Stimulated activated effector memory CD8-positive, alpha-beta T cell treated with anti-CD3 and anti-CD28 coated beads, Interleukin-12 subunit alpha, Interleukin-12 subunit beta, amount 100 ng/mL, for 72 hours (primary cell): ENCODE measurements around the gene TOR4A.

Source experiments
- ATAC-seq: fragments of 150-1000 bp; cut with Tn5 transposase; 2 replicates; pipeline ENCODE4 v1.10.0; 2021
- DNase-seq, 2 donors: peaks; one replicate each; pipeline ENCODE4 v3.0.0; 2021 to 2022; ENCODE audit warnings: low spot score in 2 of 2
- H3K27ac Mint-ChIP-seq: one replicate; pipeline ENCODE4 v1.8.0; 2022; ENCODE audit warnings: mild to moderate bottlenecking, mixed read lengths
- H3K36me3 Mint-ChIP-seq: one replicate; pipeline ENCODE4 v1.8.0; 2022; ENCODE audit warnings: mild to moderate bottlenecking, mixed read lengths
- H3K4me1 Mint-ChIP-seq: one replicate; pipeline ENCODE4 v1.8.0; 2022; ENCODE audit warnings: mixed read lengths
- H3K4me3 Mint-ChIP-seq: one replicate; pipeline ENCODE4 v1.8.0; 2022; ENCODE audit warnings: mild to moderate bottlenecking, mixed read lengths
- H3K9me3 Mint-ChIP-seq: one replicate; pipeline ENCODE4 v1.8.0; 2022; ENCODE audit warnings: mixed read lengths

TOR4A gene

DNA sequence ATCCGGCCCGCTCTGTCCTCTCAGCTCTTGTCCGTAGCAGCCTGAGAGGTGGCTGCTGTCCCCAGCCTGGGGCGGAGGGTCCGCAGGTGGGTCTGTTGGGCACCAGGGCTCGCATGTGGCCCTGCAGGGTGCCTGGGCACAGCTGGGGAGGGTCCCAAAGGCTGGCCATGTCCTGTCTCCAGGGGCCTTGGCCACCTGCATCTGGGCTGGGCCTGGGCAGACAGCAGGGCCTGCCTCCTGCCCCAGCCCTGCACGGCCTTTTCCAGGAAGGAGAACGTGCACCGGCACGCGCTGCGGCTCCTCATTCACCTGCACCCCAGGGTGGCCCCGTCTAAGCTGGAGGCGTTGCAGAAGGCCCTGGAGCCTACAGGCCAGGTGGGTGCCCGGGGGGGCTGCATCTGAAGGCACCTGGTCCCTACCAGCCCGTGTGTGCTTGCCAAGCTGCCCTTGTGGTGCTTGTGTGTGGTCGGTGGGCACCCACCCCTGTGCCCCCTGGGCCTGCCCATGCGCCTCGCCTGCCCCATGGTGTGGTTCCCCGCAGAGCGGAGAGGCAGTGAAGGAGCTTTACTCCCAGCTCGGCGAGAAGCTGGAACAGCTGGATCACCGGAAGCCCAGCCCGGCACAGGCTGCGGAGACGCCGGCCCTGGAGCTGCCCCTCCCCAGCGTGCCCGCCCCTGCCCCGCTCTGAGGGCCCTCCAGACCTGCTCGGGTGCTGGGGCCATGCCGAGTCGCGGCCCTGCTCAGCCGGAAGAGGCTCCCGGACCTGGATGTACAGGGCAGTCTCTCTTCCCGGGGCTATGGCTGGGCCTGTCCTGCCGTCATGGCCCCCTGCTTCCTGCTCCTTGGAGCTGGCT, 5.1 kb upstream of the TOR4A start:
- no peaks in the 10 kb centered on the region for H3K9me3 Mint-ChIP-seq
- ATAC-seq: no peak
- no peak overlapping the region for H3K27ac Mint-ChIP-seq

DNA sequence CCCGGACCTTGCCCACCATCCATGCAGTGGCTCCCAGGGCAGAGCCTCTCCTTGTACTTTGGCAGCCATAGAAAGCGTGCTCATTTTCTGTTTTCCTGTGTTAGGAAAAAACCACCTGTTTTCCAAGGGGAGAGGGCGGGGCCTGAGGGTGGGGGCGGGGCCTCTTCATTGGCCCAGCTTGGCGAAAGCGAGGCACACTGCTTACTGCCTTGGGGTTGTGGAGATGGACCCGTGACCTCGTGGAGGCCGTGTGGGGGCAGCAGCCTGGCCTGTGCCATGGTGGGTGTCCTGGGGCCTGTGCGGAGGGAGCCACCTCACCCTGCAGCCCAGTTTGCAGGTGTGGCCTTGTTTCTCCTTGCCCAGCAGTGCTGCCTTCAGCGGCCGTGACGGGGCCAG, 4.4 kb upstream of the TOR4A start:
- Mint-ChIP-seq H3K36me3 (peaks cover 40% of the 10 kb centered on the region), H3K27ac (no peak overlapping the region), H3K4me1 (peaks cover 49% of the 10 kb centered on the region), H3K4me3 (no peak overlapping the region), H3K9me3 (no peaks in the 10 kb centered on the region)
- DNase-seq (no peak), ATAC-seq (no peak)

More for the DNA sequence above, 5.1 kb upstream of the TOR4A start:
- DNase-seq: no peak
- Mint-ChIP-seq H3K4me1 (peaks cover 49% of the 10 kb centered on the region), H3K4me3 (no peak overlapping the region), H3K36me3 (peaks cover 46% of the 10 kb centered on the region)

- Mint-ChIP-seq H3K27ac (no peak overlapping the region), H3K36me3 (peaks cover 33% of the 10 kb centered on the region), H3K4me3 (no peak overlapping the region), H3K9me3 (no peaks in the 10 kb centered on the region), H3K4me1 (peaks cover 43% of the 10 kb centered on the region)
- ATAC-seq: no peak
- DNase-seq: no peak
Observed at GRCh38 chr9:137273611-137274320, 3.8 kb upstream of the TOR4A start.

DNA sequence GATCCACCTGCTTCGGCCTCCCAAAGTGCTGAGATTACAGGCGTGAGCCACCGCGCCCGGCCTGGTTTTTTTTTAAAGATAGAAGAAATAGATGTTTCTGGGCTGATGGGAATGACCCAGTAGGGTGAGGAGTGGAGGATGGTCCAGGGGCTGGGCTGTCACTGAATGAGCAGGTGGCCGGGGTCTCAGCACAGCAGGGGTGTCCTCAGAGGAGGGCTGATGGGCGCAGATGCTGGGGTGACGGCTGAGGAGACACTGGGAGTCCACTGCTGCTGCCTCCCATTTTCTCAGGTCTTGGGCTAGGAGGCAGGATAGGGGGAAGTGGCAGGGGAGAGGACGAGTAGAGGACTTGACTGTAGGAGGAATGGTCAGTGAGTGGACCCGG, 2.3 kb upstream of the TOR4A start:
- H3K36me3 Mint-ChIP-seq: peaks cover 19% of the 10 kb centered on the region
- peak overlapping the region; percentile 11 for H3K4me3 Mint-ChIP-seq
- no peak for DNase-seq
- H3K9me3 Mint-ChIP-seq: no peaks in the 10 kb centered on the region
- no peak for ATAC-seq
- peak overlapping the region; percentile 77 for H3K27ac Mint-ChIP-seq
- H3K4me1 Mint-ChIP-seq: peaks cover 33% of the 10 kb centered on the region

DNA sequence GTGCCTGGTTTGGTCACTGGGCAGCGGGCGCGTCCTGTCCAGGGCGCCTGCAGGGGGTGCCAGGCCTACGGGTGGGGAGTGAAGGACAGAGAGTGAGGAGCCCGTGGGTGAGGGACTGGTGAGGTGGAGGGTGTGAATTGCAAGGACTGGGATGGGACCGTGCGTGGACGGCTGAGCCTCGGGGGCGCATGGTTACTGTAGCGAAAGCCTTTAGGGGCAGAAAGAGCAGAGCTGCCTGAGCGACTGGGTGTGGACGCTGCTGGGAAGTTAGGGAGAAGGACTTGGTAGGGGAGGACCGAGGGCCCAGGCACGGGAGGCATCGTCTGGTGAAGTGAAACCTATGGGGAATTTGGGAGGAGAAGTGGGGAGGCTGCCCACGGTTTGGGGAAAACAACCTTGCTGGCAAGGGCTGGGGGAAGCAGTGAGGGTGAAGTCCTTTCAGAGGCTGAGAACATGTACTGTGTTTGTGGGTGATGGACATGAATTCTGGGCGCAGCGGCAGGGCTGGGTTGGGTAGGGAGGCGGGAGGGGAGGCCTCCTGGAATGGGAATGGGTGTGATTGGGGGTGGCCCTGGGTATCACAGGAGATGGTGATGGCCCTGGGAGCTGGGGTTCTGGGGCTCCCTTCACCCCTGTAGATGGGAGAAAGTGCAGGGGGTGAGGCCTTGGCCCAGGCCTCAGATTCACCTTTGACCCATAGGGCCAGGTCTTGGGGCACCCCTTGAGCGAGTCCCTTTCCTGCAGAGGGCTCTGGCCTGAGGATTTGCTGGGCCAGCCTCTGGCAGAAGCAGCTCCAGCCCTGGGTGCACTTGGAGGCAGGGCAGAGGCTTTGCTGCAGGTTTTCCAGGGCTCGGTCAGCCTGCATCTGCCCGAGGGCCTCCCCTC, 1.7 kb upstream of the TOR4A start:
- no peaks in the 10 kb centered on the region for H3K9me3 Mint-ChIP-seq
- H3K36me3 Mint-ChIP-seq: peaks cover 12% of the 10 kb centered on the region
- H3K27ac Mint-ChIP-seq: peak overlapping the region; percentile 77
- H3K4me1 Mint-ChIP-seq: peaks cover 33% of the 10 kb centered on the region
- ATAC-seq (no peak), DNase-seq (no peak)
- H3K4me3 Mint-ChIP-seq: peak overlapping the region; percentile 11

GRCh38 chr9:137276473-137277328, 825 bp upstream of the TOR4A start:
- Mint-ChIP-seq H3K9me3 (no peaks in the 10 kb centered on the region), H3K4me3 (peak overlapping the region; percentile 83), H3K4me1 (peaks cover 25% of the 10 kb centered on the region), H3K27ac (peak overlapping the region; percentile 88), H3K36me3 (peaks cover 6% of the 10 kb centered on the region)
- DNase-seq (no peak), ATAC-seq (no peak)

DNA sequence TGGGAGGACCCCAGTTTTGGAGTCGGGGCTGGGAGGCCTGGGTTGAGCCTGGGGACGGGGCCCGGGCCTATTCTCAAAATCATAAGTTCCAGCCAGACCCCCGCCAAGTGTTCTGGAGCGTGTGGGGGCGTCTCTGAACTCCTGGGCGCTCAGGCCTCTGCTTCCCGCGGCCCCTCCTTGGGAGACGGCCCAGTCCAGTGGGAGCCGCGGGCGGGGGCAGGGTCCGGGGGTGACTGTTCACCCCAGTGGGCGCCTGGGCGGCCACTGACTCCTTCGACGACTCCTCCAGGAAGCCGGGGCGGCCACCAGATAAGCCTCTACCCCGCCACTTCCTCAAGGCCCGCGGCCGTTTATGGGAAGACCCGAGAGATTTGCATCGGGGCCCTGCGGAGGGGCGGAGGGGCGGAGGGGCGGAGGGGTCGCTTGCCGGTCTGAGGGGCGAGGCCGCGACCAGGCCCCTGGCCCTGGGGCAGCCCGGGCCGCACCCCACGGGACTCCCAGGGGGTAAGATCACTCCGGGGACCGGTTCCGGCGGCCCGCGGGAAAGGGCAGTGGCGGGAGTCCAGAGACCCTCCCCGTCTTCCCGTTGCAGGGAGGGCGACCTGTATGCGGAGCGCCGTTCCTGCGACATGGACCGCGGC, 655 bp downstream of the TOR4A start:
- Mint-ChIP-seq H3K4me1 (peaks cover 25% of the 10 kb centered on the region), H3K36me3 (peaks cover 16% of the 10 kb centered on the region), H3K4me3 (peak overlapping the region; percentile 83), H3K27ac (peak overlapping the region; percentile 88), H3K9me3 (no peaks in the 10 kb centered on the region)
- DNase-seq (no peak), ATAC-seq (peak; percentile 20)

- H3K4me3 Mint-ChIP-seq: no peak overlapping the region
- H3K9me3 Mint-ChIP-seq: no peaks in the 10 kb centered on the region
Observed at GRCh38 chr9:137278721-137279711, 1.5 kb downstream of the TOR4A start.

GRCh38 chr9:137279741-137280473, 2.4 kb downstream of the TOR4A start:
- H3K4me3 Mint-ChIP-seq: no peak overlapping the region
- H3K9me3 Mint-ChIP-seq: no peaks in the 10 kb centered on the region
- peaks cover 17% of the 10 kb centered on the region for H3K4me1 Mint-ChIP-seq

More at GRCh38 chr9:137278721-137279711, 1.5 kb downstream of the TOR4A start:
- Mint-ChIP-seq H3K4me1 (peaks cover 25% of the 10 kb centered on the region), H3K27ac (no peak overlapping the region), H3K36me3 (peaks cover 16% of the 10 kb centered on the region)
- DNase-seq (no peak), ATAC-seq (no peak)

DNA sequence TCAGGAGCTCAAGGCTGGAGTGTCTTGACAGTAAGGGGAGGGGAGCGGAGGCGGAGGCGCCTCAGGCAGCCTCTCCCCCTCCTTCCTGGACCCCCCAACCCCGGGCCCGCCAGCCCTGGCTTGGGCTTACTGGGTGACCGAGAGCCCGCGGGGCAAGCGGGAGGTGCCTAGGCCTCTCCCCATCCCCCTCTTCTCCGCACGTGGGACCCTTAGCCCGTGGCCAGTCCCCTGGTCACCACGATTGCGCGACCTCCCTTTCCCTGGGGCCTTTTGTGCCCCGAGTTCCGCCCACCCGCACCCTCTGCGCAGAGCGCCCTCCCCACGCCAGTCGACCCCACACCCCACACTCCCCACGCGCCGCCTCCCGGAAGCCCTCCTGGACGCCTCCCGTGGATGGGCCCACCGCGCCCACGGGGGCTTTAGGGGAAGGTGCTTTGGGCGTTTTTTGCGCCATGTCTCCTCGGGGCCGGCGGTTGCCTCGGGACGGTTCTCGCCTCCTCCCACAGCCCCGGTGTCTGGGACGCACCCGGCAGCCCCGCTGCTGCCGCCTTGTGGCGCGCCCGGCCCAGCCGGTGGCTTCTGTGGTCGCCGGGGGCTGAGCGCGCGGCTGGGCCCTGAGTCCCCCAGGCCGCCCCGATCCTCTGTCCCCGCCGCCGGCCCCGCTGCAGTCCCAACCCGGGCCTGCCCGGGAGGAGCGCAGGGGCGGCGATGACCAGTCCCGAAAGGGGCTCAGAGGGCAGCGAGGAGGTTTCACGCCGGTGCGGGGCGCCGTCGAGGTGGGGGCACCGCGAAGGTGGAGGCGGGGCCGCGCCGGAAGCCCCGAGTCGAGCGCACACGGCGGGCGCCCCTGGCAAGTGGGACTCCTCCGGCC, 3.2 kb downstream of the TOR4A start:
- H3K27ac Mint-ChIP-seq: no peak overlapping the region
- no peak for DNase-seq
- H3K36me3 Mint-ChIP-seq: peaks cover 13% of the 10 kb centered on the region
- H3K9me3 Mint-ChIP-seq: no peaks in the 10 kb centered on the region
- ATAC-seq: no peak
- peaks cover 10% of the 10 kb centered on the region for H3K4me1 Mint-ChIP-seq
- H3K4me3 Mint-ChIP-seq: no peak overlapping the region

More at GRCh38 chr9:137279741-137280473, 2.4 kb downstream of the TOR4A start:
- Mint-ChIP-seq H3K36me3 (peaks cover 16% of the 10 kb centered on the region), H3K27ac (no peak overlapping the region)
- no peak for ATAC-seq
- DNase-seq: no peak

- Mint-ChIP-seq H3K27ac (no peak overlapping the region), H3K4me1 (peaks cover 8% of the 10 kb centered on the region), H3K4me3 (no peak overlapping the region), H3K9me3 (no peaks in the 10 kb centered on the region), H3K36me3 (peaks cover 11% of the 10 kb centered on the region)
- DNase-seq: no peak
- no peak for ATAC-seq
Observed at GRCh38 chr9:137281345-137282116, 4.0 kb downstream of the TOR4A start.
